ENCODE results near the gene CCDC27.
"Not testable (repeated sequence)": the region's sequence is repeated elsewhere in the genome, so short reads cannot be mapped to it uniquely, and the experiment has no call there.

Gene CCDC27

GRCh38 chr1:3745590-3746381 lies 6.5 kb upstream of the CCDC27 start:
- H3K27me3 ChIP-seq (replicated peaks), result no peaks in the 10 kb centered on the region
- in situ Hi-C loops (cut with HindIII; ENCODE audit: low pct_ligation_motif_present, low sequenced_read_pairs), result no loop called here
- H3K27ac ChIP-seq, result no peak overlapping the region
- DNase-seq, result no peak
- peaks cover 5% of the 10 kb centered on the region for H3K36me3 ChIP-seq (replicated peaks)
- no peak overlapping the region for H3K4me3 ChIP-seq (ENCODE audit: low read depth, low read length)
- TF ChIP-seq, protein P1, sequence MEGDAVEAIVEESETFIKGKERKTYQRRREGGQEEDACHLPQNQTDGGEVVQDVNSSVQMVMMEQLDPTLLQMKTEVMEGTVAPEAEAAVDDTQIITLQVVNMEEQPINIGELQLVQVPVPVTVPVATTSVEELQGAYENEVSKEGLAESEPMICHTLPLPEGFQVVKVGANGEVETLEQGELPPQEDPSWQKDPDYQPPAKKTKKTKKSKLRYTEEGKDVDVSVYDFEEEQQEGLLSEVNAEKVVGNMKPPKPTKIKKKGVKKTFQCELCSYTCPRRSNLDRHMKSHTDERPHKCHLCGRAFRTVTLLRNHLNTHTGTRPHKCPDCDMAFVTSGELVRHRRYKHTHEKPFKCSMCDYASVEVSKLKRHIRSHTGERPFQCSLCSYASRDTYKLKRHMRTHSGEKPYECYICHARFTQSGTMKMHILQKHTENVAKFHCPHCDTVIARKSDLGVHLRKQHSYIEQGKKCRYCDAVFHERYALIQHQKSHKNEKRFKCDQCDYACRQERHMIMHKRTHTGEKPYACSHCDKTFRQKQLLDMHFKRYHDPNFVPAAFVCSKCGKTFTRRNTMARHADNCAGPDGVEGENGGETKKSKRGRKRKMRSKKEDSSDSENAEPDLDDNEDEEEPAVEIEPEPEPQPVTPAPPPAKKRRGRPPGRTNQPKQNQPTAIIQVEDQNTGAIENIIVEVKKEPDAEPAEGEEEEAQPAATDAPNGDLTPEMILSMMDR (IDR thresholded peaks at IDR 0.05; ENCODE audit: low read depth, low read length, missing control alignments), result no peak

DNA sequence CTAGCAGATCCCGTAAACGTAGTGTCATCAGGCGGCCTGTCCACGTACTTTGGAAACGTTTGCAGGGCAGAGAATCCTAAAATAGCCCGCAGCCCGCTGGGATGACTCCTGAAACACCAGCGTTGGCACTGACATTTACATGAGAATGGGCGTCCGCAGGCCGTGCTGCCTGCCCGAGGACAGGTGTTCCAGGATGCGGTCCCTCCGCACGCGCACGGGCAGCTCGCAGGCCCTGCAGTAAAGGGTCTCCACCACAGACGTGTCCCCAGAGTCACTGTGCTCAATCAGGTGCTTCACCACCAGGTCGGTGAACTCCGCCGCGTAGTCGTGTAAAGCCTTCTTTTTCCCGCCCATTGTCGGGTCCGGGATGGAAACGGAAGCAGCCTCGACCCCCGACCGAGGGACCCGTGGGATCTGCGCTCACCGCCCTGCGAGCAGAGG lies 5.8 kb upstream of the CCDC27 start:
- DNase-seq, result no peak
- TF ChIP-seq, protein P1 (IDR thresholded peaks at IDR 0.05; ENCODE audit: low read depth, low read length, missing control alignments), result no peak
- H3K27ac ChIP-seq, result no peak overlapping the region
- H3K4me3 ChIP-seq (ENCODE audit: low read depth, low read length), result peak overlapping the region; percentile 60
- H3K27me3 ChIP-seq (replicated peaks), result no peaks in the 10 kb centered on the region
- in situ Hi-C loops (cut with HindIII; ENCODE audit: low pct_ligation_motif_present, low sequenced_read_pairs), result no loop called here
- H3K36me3 ChIP-seq (replicated peaks), result peaks cover 5% of the 10 kb centered on the region

- in situ Hi-C loops (cut with HindIII; ENCODE audit: low pct_ligation_motif_present, low sequenced_read_pairs), result no loop called here
- Histone ChIP-seq H3K36me3 (replicated peaks) (peaks cover 2% of the 10 kb centered on the region), H3K27ac (no peak overlapping the region), H3K4me3 (ENCODE audit: low read depth, low read length) (peak overlapping the region; percentile 60), H3K27me3 (replicated peaks) (no peaks in the 10 kb centered on the region)
- DNase-seq, result peak; percentile 58
- TF ChIP-seq, protein P1 (IDR thresholded peaks at IDR 0.05; ENCODE audit: low read depth, low read length, missing control alignments), result no peak
These were observed 5.3 kb upstream of the CCDC27 start for GRCh38 chr1:3746830-3747521.

- DNase-seq, result no peak
- in situ Hi-C loops (cut with HindIII; ENCODE audit: low pct_ligation_motif_present, low sequenced_read_pairs), result no loop called here
- H3K4me3 ChIP-seq (ENCODE audit: low read depth, low read length), result peak overlapping the region; percentile 60
- no peak overlapping the region for H3K27ac ChIP-seq
- no peaks in the 10 kb centered on the region for H3K27me3 ChIP-seq (replicated peaks)
- H3K36me3 ChIP-seq (replicated peaks), result no peaks in the 10 kb centered on the region
- TF ChIP-seq, protein P1 (IDR thresholded peaks at IDR 0.05; ENCODE audit: low read depth, low read length, missing control alignments), result no peak
These were observed 4.8 kb upstream of the CCDC27 start for GRCh38 chr1:3747522-3747848.

- in situ Hi-C loops (cut with HindIII; ENCODE audit: low pct_ligation_motif_present, low sequenced_read_pairs), result no loop called here
- TF ChIP-seq, protein P1 (IDR thresholded peaks at IDR 0.05; ENCODE audit: low read depth, low read length, missing control alignments), result no peak
- no peak overlapping the region for H3K27ac ChIP-seq
- H3K27me3 ChIP-seq (replicated peaks), result no peaks in the 10 kb centered on the region
- no peak for DNase-seq
- H3K36me3 ChIP-seq (replicated peaks), result no peaks in the 10 kb centered on the region
- no peak overlapping the region for H3K4me3 ChIP-seq (ENCODE audit: low read depth, low read length)
These were observed 4.3 kb upstream of the CCDC27 start for GRCh38 chr1:3747903-3748302.

DNA sequence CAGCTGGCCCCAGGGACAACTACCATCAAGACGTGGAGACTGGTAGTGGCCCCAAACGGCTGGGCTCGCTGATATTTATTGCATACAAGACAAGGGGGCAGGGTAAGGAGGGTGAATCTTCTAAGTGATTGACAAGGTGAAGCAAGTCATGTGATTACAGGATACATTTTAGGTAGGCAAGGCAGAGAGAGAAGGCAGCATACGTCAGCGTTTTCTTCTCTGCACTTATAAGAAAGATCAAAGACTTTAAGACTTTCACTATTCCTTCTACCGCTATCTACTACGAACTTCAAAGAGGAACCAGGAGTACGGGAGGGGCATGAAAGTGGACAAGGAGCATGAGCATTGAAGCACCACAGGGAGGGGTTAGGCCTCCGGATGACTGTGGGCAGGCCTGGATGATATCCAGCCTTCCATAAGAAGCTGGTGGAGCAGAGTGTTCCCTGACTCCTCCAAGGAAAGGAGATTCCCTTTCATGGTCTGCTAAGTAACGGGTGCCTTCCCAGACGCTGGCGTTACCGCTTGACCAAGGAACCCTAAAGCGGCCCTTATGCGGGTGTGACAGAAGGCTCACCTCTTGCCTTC lies 3.8 kb upstream of the CCDC27 start:
- DNase-seq; H3K27me3 ChIP-seq (replicated peaks); in situ Hi-C loops (cut with HindIII; ENCODE audit: low pct_ligation_motif_present, low sequenced_read_pairs): not testable (repeated sequence)

More for the DNA sequence above, 3.8 kb upstream of the CCDC27 start:
- H3K27ac ChIP-seq; H3K36me3 ChIP-seq (replicated peaks); H3K4me3 ChIP-seq (ENCODE audit: low read depth, low read length): not testable (repeated sequence)

Measured in brain microvascular endothelial cell (primary cell).